KOPT-K1 (cell line): Measurements from ENCODE around the gene RHEB.

Experiments used
- H3K27ac ChIP-seq: fragments of 200-600 bp; sonication (generic); 2 replicates; pipeline ENCODE4 v1.5.1; 2016; ENCODE audit warnings: antibody characterized with exemption, mild to moderate bottlenecking, low read depth, low read length; ENCODE audit not compliant: poor library complexity, severe bottlenecking
- H3K36me3 ChIP-seq: fragments of 200-600 bp; sonication (generic); 2 replicates; pipeline ENCODE4 v1.5.1; 2017; ENCODE audit warnings: antibody characterized with exemption, mild to moderate bottlenecking, low read length, moderate library complexity; ENCODE audit not compliant: insufficient read depth
- H3K9me3 ChIP-seq: fragments of 200-600 bp; sonication (generic); 2 replicates; pipeline ENCODE4 v1.5.1; 2017; ENCODE audit warnings: antibody characterized with exemption, low read length, mild to moderate bottlenecking; ENCODE audit not compliant: insufficient read depth, poor library complexity, severe bottlenecking

Gene RHEB

DNA sequence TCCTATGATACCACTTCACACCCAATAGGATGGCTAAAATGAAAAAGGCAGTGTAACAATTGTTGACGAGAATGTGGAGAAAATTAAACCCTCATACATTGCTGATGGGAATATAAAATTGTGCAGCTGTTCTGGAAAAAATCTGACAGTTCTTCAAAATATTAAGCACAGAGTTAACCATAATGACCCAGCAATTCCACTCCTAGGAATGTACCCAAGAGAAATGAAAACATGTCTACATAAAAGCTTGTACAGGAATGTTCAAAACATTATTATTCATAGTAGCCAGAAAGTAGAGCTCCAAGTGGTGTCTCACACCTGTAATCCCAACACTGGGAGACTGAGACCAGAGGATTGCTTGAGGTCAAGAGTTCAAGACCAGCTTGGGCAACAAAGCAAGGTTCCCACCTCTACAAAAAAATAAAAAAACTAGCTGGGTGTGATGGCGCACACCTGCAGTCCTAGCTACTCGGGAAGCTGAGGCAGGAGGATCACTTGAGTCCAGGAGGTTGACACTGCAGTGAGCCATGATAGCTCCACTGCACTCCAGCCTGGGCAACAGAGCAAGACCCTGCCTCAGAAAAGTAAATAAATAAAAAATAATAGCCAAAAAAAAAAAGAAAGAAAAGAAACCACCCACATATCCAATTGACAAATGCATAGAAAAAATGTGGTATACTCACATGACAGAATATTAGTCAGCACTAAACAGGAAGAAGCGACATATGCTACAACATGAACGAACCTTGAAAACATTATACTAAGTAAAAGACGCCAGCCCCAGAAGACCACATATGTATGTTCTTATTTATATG lies 5.0 kb downstream of the RHEB start:
- no peak overlapping the region for H3K27ac ChIP-seq
- H3K36me3 ChIP-seq, result peaks cover 40% of the 10 kb centered on the region; the same call in 1 of the 2 replicates

GRCh38 chr7:151513133-151513532 lies 6.6 kb downstream of the RHEB start:
- H3K27ac ChIP-seq, result no peak overlapping the region
- peaks cover 18% of the 10 kb centered on the region for H3K9me3 ChIP-seq
- peaks cover 40% of the 10 kb centered on the region; the same call in 1 of the 2 replicates for H3K36me3 ChIP-seq

More for the DNA sequence above, 5.0 kb downstream of the RHEB start:
- H3K9me3 ChIP-seq, result peaks cover 18% of the 10 kb centered on the region

- peaks cover 40% of the 10 kb centered on the region; the same call in 1 of the 2 replicates for H3K36me3 ChIP-seq
- H3K9me3 ChIP-seq, result peaks cover 18% of the 10 kb centered on the region
- no peak overlapping the region for H3K27ac ChIP-seq
Measured at GRCh38 chr7:151512353-151512752, 7.3 kb downstream of the RHEB start.

GRCh38 chr7:151511946-151512345 lies 7.7 kb downstream of the RHEB start:
- H3K9me3 ChIP-seq, result peaks cover 18% of the 10 kb centered on the region
- H3K36me3 ChIP-seq, result peaks cover 39% of the 10 kb centered on the region; the same call in 1 of the 2 replicates
- no peak overlapping the region for H3K27ac ChIP-seq

- Histone ChIP-seq H3K9me3 (peaks cover 18% of the 10 kb centered on the region), H3K27ac (no peak overlapping the region), H3K36me3 (peaks cover 35% of the 10 kb centered on the region; the same call in 1 of the 2 replicates)
Measured at GRCh38 chr7:151511270-151511669, 8.4 kb downstream of the RHEB start.

GRCh38 chr7:151509670-151510333 lies 9.9 kb downstream of the RHEB start:
- peaks cover 27% of the 10 kb centered on the region; the same call in 1 of the 2 replicates for H3K36me3 ChIP-seq
- H3K9me3 ChIP-seq, result peaks cover 18% of the 10 kb centered on the region
- H3K27ac ChIP-seq, result no peak overlapping the region

DNA sequence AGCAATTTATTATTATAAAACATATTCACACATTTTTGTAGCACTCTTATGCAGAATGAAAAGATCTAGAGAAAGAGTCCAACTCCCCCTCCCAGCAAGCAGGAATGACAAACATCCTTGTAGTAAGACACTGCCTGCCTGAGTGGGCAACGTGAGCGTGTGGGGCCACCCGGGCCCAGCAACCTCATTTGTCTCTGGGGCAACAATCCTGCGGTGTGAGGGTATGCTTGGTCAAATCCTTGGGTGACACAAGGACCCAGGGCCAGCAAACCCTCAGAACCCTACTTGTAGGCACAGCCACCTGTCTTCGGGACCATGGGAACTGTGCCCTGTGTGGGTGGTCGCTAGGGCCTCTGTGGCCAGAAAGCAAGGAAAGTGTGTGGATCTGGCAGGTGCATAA lies 10.7 kb downstream of the RHEB start:
- H3K36me3 ChIP-seq, result peaks cover 19% of the 10 kb centered on the region; the same call in 1 of the 2 replicates
- peaks cover 10% of the 10 kb centered on the region for H3K9me3 ChIP-seq
- H3K27ac ChIP-seq, result no peak overlapping the region

- Histone ChIP-seq H3K36me3 (0 out of 2 replicates have a peak, but pooled peaks cover 9% of the 10 kb centered on the region), H3K27ac (no peak overlapping the region), H3K9me3 (no peaks in the 10 kb centered on the region)
Measured at GRCh38 chr7:151507806-151508205, 11.9 kb downstream of the RHEB start.

GRCh38 chr7:151506901-151507382 lies 12.8 kb downstream of the RHEB start:
- Histone ChIP-seq H3K36me3 (0 out of 2 replicates have a peak, but pooled peaks cover 9% of the 10 kb centered on the region), H3K27ac (no peak overlapping the region), H3K9me3 (no peaks in the 10 kb centered on the region)

- H3K9me3 ChIP-seq, result no peaks in the 10 kb centered on the region
- H3K36me3 ChIP-seq, result 0 out of 2 replicates have a peak, but pooled peaks cover 9% of the 10 kb centered on the region
- H3K27ac ChIP-seq, result no peak overlapping the region
Measured at GRCh38 chr7:151505836-151506468, 13.7 kb downstream of the RHEB start.

DNA sequence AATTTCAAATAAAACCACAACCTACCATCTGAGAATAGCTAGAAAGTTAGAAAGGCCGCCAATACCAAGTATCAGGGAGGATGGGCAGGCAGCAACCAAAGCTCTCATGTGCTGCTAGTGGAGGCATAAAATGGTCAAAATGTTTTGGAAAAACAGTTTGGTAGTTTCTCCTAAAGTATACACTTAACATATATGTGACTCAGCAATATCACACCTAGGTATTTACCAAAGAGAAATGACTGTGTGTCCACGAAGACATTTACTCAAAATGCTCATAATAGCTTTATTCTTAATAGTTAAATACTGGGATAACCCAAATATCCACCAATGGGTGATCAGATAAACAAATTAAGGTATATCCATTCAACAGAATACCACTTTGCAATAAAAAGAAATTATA lies 14.3 kb downstream of the RHEB start:
- no peak overlapping the region for H3K27ac ChIP-seq
- H3K36me3 ChIP-seq, result 0 out of 2 replicates have a peak, but pooled peaks cover 5% of the 10 kb centered on the region
- no peaks in the 10 kb centered on the region for H3K9me3 ChIP-seq

DNA sequence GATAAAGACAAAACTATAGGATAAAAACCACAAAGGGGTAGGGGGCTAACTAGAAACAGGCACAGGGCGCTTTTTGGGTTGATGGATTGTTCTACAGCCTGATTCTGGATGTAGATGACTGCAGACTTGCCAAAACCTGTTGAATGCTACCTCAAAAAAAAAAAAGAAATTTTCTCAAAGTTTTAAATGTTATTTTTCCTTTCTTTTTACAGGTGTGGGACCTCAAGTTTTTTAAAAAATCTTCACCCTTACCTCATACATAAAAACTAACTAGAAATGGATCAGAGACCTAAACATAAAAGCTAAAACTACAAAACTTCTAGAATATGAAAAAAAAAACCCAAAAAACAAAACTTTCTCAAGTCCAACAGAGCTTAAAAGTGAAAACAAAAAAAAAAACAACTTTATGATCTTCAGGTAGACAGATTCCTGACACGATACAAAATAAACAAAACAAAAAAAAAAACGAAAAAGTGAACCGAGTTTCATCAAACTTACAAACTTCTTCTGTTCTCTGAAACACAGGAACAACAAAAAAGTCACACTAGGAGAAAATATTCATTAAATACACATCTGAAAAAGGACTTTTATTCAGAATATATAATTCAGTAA lies 14.9 kb downstream of the RHEB start:
- H3K27ac ChIP-seq, result no peak overlapping the region
- no peaks in the 10 kb centered on the region for H3K9me3 ChIP-seq
- no peaks in the 10 kb centered on the region for H3K36me3 ChIP-seq

- H3K27ac ChIP-seq, result no peak overlapping the region
- no peaks in the 10 kb centered on the region for H3K36me3 ChIP-seq
- no peaks in the 10 kb centered on the region for H3K9me3 ChIP-seq
Measured at GRCh38 chr7:151503902-151504714, 15.6 kb downstream of the RHEB start.

DNA sequence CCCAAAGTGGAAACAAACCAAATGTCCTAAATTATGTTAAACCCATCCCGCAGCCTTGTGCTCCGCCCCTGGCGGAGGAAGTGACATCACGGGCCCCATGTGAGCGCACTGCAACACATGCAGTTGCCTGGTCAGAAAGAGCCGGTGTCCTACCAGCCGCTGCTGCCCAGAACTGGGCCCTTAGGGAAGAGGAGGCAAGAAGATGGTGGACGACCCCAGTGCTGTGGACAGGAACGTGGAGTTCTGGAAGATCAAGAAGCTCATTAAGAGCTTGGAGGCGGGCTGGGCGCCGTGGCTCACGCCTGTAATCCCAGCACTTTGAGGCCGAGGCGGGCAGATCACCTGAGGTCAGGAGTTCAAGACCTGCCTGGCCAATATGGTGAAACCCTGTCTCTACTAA lies 18.0 kb downstream of the RHEB start:
- Histone ChIP-seq H3K36me3 (peaks cover 7% of the 10 kb centered on the region; the same call in 1 of the 2 replicates), H3K27ac (no peak overlapping the region), H3K9me3 (no peaks in the 10 kb centered on the region)
